ENCODE results near the gene OST4. TPM values are rescaled to one million over a fixed set of nuclear protein-coding genes. Genes with fewer than 3 reads are reported as not detected.

OST4 gene
- total RNA-seq, 1 experiment from 2014 or later: 255 TPM

GRCh38 chr2:27027211-27027651, 44.2 kb downstream of the OST4 start:
- DNase-seq (ENCODE audit: extremely low read depth, low read depth): no peak

- no peak for DNase-seq (ENCODE audit: extremely low read depth, low read depth)
Observed at GRCh38 chr2:27025861-27026851, 45.3 kb downstream of the OST4 start.

DNA sequence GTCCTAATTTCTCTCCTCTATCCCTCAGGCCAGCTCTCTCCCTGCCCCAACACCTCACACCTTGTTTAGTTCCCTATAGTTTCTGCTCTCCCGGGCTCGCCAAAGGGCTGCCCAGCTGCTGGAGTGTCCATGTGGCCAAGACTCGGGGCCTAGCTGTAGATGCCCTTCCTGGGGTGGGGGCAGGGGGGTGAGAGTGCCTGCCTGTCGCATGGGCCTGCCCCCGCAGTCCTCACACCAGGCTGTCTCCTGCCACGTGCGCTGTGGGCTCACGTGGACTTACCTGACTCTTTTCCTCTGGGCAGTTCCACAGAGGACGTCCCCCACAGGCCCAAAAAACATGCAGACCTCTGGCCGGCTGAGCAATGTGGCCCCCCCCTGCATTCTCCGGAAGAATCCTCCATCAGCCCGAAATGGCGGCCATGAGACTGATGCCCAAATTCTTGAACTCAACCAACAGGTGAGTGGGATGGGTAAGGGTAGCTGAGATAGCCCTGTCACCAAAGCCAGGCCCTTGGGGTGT, 46.1 kb downstream of the OST4 start:
- no peak for DNase-seq (ENCODE audit: extremely low read depth, low read depth)

DNA sequence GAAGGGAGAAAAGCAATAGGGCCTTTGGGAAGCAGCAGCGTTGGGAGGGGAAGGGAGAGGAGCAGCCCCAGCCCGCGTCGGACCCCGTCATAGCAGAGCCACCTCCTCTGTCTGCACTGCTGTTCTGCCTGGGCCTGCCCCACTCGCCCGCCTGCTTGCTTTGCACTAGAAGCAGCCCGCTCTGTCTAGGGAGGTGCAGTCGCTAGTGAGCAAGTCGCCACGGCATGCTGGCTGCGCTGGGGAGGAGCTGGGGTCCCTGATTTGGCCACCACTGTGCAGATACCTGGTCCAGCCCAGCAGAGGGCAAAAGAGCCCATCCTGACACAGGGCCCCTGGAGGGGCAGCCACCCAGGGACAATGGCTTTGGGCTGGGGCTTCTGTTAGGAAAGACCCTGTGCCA, 46.6 kb downstream of the OST4 start:
- no peak for DNase-seq (ENCODE audit: extremely low read depth, low read depth)

DNA sequence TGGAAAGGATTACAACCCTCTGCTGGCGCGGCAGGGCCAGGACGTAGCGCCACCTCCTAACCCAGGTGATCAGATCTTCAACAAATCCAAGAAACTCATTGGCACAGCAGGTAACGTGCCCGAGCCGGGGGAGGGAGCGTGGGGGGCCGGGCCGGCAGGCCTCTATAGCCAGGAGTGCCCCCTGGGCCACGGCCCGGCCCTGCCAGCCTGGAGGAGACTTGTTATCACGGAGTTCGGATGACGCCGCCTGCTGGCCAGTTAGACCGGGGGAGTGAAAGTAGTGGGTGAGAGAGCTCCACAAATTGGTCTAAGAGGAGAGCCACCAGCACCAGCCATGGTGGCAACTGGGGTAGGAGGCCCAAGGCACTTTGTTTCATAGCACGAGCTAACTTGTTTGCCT, 47.3 kb downstream of the OST4 start:
- DNase-seq (ENCODE audit: extremely low read depth, low read depth): no peak

DNA sequence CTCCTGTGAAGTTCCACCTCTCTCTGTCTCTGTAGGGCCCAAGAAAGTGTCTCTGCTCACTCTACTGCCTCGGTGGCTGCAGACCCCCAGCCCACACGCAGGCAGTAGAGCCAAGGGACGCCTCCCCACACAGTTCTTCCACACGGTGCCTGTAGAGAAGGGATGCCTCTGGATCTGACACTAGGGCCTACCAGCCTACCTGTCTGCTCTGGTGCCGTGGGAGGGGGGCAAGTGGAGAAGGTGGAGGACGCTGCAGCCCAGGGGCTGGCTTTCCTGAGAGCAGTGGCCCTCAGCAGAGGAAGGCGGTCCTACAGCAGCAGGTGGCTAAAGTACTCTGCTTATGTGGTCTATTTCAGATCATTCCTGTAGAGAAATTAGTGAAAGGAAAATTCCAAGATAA, 47.7 kb downstream of the OST4 start:
- no peak for DNase-seq (ENCODE audit: extremely low read depth, low read depth)

- no peak for DNase-seq (ENCODE audit: extremely low read depth, low read depth)
Observed at GRCh38 chr2:27021253-27022049, 50.0 kb downstream of the OST4 start.

Other genes with a start within 250 kb of the OST4 start
- gene DPYSL5, start 223.5 kb downstream of the OST4 start, total RNA-seq (2014; rRNA removed; shearing (Covaris generic)): 0.02 TPM in 1 of 2 replicates, not detected in the other
- gene MAPRE3, start 101.0 kb downstream of the OST4 start, total RNA-seq (2014; rRNA removed; shearing (Covaris generic)): 4.0 and 5.1 TPM in 2 replicates
- 32.0 and 36.3 TPM in 2 replicates for gene TMEM214, start 38.7 kb downstream of the OST4 start, total RNA-seq (2014; rRNA removed; shearing (Covaris generic))
- gene AGBL5, start 20.0 kb downstream of the OST4 start, total RNA-seq (2014; rRNA removed; shearing (Covaris generic)): 35.4 and 39.5 TPM in 2 replicates
- 0.22 TPM in 1 of 2 replicates, not detected in the other for gene EMILIN1, start 7.0 kb upstream of the OST4 start, total RNA-seq (2014; rRNA removed; shearing (Covaris generic))
- gene KHK, start 15.1 kb upstream of the OST4 start, total RNA-seq (2014; rRNA removed; shearing (Covaris generic)): 1.2 and 1.7 TPM in 2 replicates
- gene CGREF1, start 47.5 kb upstream of the OST4 start, total RNA-seq (2014; rRNA removed; shearing (Covaris generic)): 43.2 and 45.2 TPM in 2 replicates
- gene ABHD1, start 52.2 kb upstream of the OST4 start, total RNA-seq (2014; rRNA removed; shearing (Covaris generic)): 1.4 and 1.7 TPM in 2 replicates
- 52.5 and 53.3 TPM in 2 replicates for gene PREB, start 63.0 kb upstream of the OST4 start, total RNA-seq (2014; rRNA removed; shearing (Covaris generic))
- gene PRR30, start 67.8 kb upstream of the OST4 start, total RNA-seq (2014; rRNA removed; shearing (Covaris generic)): not detected in 2 replicates
- gene TCF23, start 77.3 kb upstream of the OST4 start, total RNA-seq (2014; rRNA removed; shearing (Covaris generic)): not detected in 2 replicates
- gene ATRAID, start 140.4 kb upstream of the OST4 start, total RNA-seq (2014; rRNA removed; shearing (Covaris generic)): 219 and 271 TPM in 2 replicates
- 49.7 and 51.8 TPM in 2 replicates for gene SLC5A6, start 140.6 kb upstream of the OST4 start, total RNA-seq (2014; rRNA removed; shearing (Covaris generic))
- 34.1 and 38.5 TPM in 2 replicates for gene CAD, start 145.7 kb upstream of the OST4 start, total RNA-seq (2014; rRNA removed; shearing (Covaris generic))
- 0.50 and 0.75 TPM in 2 replicates for gene SLC30A3, start 191.4 kb upstream of the OST4 start, total RNA-seq (2014; rRNA removed; shearing (Covaris generic))
- not detected in 2 replicates for gene DNAJC5G, start 203.8 kb upstream of the OST4 start, total RNA-seq (2014; rRNA removed; shearing (Covaris generic))
- gene TRIM54, start 210.8 kb upstream of the OST4 start, total RNA-seq (2014; rRNA removed; shearing (Covaris generic)): 0.12 TPM in 1 of 2 replicates, not detected in the other
- gene UCN, start 236.8 kb upstream of the OST4 start, total RNA-seq (2014; rRNA removed; shearing (Covaris generic)): 4.6 and 6.8 TPM in 2 replicates